GM18507 (cell line): ENCODE measurements around the gene MECP2.
A peak's percentile ranks its signal among the peaks of the same experiment; 100 is the strongest.

Source experiments
- DNase-seq: peaks from one replicate; pipeline ENCODE4 v3.0.0; 2011; ENCODE audit warnings: low read depth; ENCODE audit not compliant: insufficient read length; ENCODE audit errors: extremely low spot score
- FAIRE-seq: peaks from 2 replicates; lab custom pipeline; 2011; peaks lifted over from hg19 to GRCh38; lab: Jason Lieb, UNC

Gene MECP2

DNA sequence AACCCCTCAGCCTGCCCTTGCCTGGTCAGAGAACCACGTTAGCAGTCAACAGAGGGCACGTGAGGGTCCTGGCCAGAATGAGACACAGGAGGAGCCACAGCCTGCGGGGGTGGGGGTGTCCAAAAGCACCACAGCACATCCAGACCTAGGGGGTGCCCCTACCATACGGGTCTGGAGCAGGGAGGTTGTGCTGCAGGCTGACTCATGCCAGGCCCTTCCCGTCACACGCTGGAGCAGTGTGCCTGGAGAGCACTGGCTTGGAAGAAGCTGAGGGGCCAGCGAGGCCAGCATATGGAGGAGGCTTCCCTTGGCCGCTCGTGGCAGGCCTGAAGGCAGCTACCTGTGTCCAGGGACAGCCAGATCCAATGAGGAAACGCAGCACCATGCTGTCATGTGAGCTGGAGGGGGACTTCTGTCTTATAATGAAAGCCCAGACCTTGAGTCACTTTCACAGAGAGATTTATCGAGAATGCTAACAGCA is 76.3 kb downstream of the MECP2 start:
- DNase-seq (no peak), FAIRE-seq (no peak)

DNA sequence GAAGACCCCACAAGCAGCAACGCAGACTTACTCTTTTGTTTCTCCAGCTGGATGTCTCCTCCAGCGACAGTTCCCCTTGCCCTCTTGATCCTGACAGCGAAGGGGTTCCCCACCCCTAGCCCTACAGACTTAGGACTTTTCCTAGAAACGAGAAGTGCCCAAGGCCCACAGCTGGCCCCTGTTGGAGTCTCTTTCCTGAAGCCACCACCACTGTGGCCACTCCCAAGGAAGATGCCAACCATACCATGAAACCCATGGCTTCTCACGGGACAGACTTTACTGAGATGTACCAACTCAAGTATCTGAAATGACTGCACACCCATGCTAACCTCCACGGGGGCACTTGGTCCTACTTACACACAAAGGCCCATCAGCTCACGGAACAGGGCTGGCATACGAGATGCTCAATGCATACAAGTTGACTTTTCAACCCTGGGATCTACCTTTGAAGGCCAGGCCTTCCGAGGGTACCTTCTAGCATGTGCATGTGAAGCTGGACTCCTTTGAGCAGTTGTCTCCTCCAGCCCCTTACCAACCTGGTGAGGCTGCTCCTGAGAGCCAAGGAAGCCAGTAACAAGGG is 76.9 kb downstream of the MECP2 start:
- peak; percentile 64 for FAIRE-seq

DNA sequence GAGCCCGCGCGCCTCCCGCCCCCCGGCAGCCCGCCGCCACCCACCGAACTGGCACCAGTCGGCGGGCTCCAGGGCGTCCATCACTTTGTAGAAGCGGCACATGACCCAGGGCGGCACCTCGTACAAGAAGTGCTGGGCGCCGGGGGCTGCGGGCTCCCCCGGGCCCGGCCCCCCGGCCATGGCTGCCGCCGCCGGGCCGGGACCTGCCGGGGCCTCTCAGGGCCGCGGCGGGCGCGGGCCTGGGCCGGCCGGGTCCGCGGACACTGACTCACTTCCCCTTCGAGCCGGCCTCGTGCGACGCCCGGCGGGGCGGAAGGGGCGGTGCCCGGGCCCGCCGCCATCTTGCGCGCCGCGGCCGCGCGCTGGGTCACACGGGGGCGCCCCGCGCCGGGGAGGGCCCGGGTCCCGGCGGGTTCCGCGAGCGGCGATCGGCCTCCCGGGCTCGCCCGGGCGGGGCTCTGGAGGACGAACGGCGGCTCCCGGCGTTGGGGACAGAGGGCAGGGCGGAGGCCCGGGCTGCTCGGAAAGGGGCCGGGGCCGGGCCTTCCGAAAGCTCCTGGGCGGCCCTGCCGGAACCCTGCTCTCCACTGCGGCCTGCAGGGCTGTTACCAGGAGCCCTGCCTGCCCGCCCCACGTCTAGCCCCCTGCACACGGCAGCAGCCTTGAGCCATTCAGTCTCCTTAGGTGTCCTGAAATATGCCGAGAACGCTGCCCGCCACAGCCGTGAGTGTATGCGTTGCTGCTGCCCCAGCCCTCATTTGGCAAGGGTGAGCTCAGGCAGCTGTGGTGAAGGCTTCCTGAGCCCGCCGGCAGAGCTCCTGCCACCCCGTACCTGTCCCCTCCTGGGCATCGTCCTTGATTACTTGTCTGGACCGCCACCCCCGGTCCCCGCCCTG is 77.6 kb downstream of the MECP2 start, which contains the start of gene IRAK1:
Gene IRAK1, minus strand, starts transcription at position 270 of the 896 bp plus-strand sequence. Its CDS starts 90 bp downstream, at position 180.
- peak; percentile 59 for FAIRE-seq
- no peak for DNase-seq

More for the DNA sequence above, 76.9 kb downstream of the MECP2 start:
- DNase-seq = no peak

- FAIRE-seq (peak; percentile 56), DNase-seq (no peak)
Measured at GRCh38 chrX:154019061-154019621, 78.4 kb downstream of the MECP2 start.

- no peak for DNase-seq
- FAIRE-seq = peak; percentile 69
Measured at GRCh38 chrX:154018518-154019060, 78.9 kb downstream of the MECP2 start.

DNA sequence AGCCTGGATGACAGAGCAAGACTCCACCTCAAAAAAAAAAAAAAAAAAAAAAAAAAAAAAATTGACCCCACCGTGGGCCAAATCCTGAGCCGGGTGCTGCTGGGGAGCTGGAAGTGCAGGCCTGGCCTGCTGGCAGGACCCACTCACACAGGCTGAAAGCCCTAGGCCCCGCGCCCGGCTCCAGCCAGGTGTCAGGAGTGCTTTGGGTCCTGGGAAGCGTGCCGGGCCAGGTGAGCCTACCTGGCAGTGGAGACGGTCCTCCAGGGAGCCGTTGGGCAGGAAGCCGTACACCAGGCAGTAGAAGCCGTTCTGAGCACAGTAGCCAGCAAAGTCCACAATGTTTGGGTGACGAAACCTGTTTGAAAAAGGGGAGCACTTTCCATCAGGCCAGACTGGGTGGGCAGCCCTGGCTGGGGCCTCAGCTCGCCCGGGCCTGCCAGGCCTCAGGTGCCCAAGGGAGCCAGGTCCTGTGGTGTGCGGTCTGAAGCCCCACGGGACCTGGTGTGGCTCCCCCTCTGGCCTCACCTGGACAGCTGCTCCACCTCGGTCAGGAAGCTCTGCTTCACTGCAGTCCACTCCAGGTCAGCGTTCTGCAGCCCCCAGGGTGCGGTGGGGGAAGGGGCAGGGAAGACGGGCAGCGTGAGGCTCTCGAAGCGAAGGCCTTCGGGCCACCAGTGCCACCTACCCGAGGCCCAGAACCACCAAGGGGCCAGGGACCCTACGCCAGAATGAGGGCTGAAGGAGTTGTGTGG is 79.6 kb downstream of the MECP2 start:
- DNase-seq (no peak), FAIRE-seq (peak; percentile 62)

DNA sequence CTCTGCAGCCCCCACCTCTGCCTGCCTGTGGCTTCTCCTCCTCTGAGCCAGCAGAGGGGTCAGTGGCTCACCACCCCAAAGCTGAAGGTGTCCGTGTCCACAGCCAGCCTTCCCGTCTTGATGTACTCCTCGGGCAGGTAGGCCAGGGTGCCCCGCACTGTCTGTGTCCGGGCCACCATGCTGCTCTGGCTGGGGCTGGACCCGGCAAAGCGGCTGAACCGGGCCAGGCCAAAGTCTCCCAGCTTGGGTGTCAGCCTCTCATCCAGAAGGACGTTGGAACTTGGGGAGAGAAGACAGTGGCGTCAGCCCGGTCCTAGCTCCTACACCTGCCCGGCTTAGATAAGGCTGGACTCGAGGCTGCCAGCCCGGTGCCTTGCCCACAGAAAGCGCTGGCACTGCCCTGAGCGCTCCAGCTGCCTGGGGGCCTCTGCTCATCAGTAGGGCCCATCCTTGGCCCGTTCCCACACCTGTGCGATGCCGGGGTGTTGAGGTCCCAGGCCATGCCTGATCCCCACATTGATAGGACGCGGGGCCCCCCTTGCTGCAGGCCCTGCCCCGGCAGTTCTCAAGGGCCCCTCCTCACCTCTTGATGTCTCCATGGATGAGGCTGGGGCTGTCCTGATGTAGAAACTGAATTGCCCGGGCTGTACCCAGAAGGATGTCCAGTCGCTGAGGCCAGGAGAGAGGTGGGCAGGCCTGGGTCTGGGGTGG is 81.0 kb downstream of the MECP2 start:
- DNase-seq (no peak), FAIRE-seq (no peak)

DNA sequence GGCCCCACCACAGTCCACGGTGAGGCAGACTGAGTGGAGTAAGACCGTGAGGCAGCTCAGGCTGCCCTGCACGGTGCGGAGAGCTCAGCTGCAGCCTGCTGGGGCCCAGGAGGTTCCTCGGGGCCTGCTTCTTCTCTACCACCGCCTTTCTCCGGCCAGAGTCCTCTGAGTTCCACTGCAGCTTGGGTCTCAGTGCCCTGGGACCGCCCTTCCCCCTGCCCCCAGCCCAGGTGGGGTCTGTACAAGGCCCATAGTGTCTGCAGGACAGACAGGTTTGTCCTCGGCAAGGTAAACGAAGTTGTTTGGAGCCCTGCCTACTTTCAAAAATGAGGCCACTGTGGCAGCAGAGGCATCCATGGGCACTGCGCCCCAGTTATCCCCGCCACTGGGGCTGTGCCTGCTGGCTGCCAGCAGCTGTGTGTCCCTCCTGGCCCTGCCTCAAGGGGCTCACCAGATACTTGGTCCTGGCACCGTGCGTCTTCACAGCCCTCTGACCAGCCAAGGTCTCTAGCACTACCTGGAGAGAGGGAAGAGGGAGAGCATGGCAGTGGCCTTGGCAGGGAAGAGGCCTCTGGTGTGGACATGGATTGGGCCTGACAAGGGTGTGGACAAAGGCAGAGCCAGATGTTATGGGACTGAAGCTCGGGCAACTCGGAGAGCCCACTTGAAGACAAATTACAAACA is 81.8 kb downstream of the MECP2 start:
- no peak for DNase-seq
- FAIRE-seq = no peak

DNA sequence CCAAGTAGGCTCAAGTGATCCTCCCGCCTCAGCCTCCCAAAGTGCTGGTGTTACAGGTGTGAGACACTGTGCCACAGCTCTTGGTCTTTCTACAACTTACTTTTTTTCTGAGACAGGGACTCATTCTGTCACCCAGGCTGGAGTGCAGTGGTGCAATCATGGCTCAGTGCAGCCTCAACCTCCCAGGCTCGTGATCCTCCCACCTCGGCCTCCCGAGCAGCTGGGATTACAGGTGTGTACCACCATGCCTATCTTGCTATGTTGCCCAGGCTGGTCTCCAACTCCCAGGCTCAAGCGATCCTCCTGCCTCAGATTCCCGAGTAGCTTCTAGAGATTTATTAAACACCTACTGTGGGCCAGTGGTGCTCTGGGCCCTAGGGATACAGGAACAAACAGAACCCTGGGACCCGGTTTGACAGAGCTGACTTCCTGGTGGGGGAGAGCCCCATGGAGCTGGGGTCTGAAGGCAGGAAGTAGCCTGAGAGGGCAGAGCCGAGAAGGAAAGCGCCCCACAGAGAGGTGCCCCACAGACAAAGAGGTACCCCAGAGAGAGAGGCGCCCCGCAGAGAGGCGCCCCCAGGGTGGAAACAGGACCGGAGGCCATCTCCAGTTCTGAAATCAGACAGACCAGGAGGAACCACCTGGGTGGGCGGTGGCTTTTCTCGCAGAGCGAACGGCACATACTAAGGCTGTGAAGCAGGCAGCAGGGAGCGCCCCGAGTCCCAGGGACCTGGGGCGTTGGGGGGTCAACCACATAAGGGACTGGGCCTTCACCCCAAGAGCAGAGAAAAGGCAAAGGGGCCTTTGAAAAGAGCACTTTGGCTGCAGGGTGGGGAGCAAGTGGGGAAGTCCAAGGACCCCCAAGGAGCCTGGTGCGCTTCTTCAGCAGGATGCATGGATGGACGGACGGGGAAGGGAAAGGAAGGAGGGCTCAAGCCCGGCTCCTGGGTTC is 82.8 kb downstream of the MECP2 start:
- no peak for DNase-seq
- FAIRE-seq = no peak

DNA sequence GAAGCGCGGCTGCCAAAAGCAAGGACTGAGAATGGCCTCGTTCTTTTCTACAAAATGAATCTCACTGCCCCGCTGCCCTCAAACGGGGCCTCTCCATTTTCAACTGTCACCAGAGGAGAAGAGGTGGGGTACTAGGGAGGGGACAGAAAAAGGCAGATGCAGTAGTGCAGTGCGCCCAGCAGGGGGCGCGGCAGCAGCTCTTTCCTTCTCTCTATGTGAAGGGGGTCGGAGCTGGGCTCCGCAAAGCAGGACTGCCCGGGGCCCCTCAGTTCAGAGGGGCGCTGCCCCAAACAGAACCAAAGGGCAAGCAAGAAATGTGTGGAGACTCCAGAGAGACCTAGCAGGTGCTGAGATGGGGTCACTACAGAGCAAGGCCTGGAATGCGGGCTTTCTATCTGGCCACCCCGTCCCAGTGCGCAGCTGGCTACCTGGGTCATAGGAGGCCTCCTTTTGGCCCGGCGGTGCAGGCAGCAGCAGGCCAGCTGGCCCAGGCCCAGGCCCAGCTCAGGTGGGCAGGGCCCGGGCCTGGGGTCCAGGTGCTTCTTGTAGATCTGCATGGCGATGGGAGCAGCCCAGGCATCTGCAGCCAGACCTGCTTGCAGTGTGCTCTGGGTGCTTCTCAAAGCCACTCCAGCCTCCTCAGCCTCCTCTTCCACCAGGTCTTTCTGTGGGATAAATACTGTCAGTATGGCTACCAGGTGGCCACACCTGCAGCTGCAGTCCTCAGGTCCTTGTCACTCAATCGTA is 83.7 kb downstream of the MECP2 start:
- peak; percentile 78 for FAIRE-seq
- no peak for DNase-seq

- DNase-seq = no peak
- no peak for FAIRE-seq
Measured at GRCh38 chrX:154013001-154013421, 84.5 kb downstream of the MECP2 start.

DNA sequence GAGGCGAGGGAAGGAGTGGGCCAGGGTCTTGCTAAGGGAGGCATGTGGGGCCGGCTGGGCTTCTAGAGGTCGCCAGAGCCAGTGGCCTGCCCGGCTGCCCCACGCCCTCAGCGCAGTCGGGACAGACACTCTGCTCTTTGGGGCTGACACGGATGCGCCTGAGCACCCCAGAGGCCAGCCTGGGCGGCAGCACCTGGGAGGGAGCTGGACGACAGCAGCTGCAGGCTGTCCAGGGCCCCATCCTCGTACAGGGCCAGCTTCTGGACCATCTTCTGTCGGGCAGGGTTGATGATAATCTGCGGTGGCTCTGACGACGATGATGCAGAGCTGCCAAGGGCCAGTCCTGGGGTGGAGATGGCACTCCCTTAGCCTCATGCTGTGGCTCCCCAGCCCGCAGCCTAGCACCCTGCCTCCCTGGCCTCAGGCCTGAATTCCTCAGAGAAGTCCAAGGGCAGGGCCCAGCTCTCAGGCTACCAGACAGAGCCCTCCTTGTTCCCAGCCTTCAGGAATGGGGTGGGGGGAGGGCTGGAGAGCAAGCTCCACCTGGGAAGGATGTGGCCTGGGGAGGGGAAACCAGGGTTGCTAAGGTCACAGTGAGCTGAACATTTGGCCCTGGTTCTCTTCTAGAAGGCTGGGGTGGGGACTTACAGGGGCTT is 85.1 kb downstream of the MECP2 start:
- FAIRE-seq (no peak), DNase-seq (no peak)

GRCh38 chrX:154011376-154012335 is 85.9 kb downstream of the MECP2 start:
- FAIRE-seq = no peak

GRCh38 chrX:154010330-154011087 is 87.0 kb downstream of the MECP2 start:
- DNase-seq (no peak), FAIRE-seq (no peak)

More at GRCh38 chrX:154011376-154012335, 85.9 kb downstream of the MECP2 start:
- no peak for DNase-seq
